ENCODE results near the gene RAB40C.

Gene RAB40C

DNA sequence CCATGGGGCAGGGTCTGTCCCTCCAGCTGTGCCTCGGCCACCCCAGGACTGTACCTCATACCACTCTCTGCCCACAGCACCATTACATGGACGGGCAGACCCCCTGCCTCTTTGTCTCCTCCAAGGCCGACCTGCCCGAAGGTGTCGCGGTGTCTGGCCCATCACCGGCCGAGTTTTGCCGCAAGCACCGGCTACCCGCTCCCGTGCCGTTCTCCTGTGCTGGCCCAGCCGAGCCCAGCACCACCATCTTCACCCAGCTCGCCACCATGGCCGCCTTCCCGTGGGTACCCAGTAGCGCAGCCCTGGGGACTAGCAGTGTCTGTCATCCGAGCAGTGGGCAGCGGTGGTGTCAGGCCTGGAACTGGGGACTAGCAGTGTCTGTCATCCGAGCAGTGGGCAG, 83.0 kb downstream of the RAB40C start:
- no peak overlapping the region for H3K4me3 ChIP-seq (ENCODE audit: control insufficient read depth, low read depth, low read length)
- TF ChIP-seq, protein P1, sequence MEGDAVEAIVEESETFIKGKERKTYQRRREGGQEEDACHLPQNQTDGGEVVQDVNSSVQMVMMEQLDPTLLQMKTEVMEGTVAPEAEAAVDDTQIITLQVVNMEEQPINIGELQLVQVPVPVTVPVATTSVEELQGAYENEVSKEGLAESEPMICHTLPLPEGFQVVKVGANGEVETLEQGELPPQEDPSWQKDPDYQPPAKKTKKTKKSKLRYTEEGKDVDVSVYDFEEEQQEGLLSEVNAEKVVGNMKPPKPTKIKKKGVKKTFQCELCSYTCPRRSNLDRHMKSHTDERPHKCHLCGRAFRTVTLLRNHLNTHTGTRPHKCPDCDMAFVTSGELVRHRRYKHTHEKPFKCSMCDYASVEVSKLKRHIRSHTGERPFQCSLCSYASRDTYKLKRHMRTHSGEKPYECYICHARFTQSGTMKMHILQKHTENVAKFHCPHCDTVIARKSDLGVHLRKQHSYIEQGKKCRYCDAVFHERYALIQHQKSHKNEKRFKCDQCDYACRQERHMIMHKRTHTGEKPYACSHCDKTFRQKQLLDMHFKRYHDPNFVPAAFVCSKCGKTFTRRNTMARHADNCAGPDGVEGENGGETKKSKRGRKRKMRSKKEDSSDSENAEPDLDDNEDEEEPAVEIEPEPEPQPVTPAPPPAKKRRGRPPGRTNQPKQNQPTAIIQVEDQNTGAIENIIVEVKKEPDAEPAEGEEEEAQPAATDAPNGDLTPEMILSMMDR (IDR thresholded peaks at IDR 0.05; ENCODE audit: control insufficient read depth, insufficient read depth, low read depth, low read length, missing control alignments) = no peak
- no peak for DNase-seq (ENCODE audit: low read depth)

DNA sequence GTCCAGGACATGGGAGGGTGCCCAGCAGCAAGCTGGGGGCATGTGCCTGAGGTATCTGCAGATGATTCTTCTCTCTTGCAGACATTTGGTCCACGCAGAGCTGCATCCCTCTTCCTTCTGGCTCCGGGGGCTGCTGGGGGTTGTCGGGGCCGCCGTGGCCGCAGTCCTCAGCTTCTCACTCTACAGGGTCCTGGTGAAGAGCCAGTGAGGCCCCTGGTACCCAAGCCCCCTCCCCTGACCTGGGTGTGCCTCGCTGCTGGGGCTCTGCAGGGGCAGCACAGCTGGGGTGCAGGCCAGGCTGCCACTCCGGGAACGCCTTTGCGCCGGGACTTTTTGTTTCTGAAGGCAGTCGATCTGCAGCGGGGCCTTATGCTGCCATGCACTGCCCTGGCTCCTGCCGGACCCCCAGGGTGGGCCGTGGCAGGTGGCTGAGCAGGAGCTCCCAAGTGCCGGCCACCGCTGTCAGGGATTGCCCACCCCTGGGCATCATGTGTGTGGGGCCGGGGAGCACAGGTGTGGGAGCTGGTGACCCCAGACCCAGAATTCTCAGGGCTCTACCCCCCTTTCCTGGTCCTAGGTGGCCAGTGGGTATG, 83.6 kb downstream of the RAB40C start:
- TF ChIP-seq, protein P1 (IDR thresholded peaks at IDR 0.05; ENCODE audit: control insufficient read depth, insufficient read depth, low read depth, low read length, missing control alignments) = no peak
- no peak for DNase-seq (ENCODE audit: low read depth)
- H3K4me3 ChIP-seq (ENCODE audit: control insufficient read depth, low read depth, low read length) = no peak overlapping the region

DNA sequence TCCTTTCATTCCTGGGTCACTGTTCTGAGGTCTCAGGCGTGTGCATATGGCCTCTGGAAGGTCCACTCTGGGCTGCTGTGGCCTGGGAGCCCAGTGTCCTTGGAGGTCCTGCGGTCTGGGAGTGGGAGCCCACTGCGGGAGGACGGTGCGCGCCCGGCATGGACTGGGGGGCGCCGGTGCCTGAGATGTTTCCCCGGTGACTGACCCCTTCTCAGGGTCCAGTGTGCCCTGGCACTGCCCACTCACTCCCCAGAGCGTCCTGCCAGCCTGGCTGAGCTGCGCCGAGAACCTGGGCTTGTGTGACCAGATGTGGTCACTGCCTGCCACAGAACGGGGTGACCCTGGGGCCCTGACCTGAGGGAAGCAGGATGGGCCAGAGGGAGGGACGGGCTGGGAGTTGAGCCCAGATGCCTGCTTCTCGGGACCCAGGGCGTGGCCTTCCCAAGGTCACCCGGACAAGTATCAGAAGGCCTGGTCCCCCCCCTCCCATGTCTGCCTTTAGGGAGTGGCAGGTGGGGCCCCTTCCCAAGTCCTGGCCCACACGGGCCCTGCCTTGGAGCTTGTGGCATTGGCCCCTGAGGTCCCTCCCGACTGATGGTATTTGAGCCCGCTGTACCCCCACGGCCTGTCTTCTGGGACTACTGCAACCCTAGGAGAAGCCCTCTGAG, 84.5 kb downstream of the RAB40C start:
- TF ChIP-seq, protein P1 (IDR thresholded peaks at IDR 0.05; ENCODE audit: control insufficient read depth, insufficient read depth, low read depth, low read length, missing control alignments) = no peak
- H3K4me3 ChIP-seq (ENCODE audit: control insufficient read depth, low read depth, low read length) = no peak overlapping the region
- no peak for DNase-seq (ENCODE audit: low read depth)

DNA sequence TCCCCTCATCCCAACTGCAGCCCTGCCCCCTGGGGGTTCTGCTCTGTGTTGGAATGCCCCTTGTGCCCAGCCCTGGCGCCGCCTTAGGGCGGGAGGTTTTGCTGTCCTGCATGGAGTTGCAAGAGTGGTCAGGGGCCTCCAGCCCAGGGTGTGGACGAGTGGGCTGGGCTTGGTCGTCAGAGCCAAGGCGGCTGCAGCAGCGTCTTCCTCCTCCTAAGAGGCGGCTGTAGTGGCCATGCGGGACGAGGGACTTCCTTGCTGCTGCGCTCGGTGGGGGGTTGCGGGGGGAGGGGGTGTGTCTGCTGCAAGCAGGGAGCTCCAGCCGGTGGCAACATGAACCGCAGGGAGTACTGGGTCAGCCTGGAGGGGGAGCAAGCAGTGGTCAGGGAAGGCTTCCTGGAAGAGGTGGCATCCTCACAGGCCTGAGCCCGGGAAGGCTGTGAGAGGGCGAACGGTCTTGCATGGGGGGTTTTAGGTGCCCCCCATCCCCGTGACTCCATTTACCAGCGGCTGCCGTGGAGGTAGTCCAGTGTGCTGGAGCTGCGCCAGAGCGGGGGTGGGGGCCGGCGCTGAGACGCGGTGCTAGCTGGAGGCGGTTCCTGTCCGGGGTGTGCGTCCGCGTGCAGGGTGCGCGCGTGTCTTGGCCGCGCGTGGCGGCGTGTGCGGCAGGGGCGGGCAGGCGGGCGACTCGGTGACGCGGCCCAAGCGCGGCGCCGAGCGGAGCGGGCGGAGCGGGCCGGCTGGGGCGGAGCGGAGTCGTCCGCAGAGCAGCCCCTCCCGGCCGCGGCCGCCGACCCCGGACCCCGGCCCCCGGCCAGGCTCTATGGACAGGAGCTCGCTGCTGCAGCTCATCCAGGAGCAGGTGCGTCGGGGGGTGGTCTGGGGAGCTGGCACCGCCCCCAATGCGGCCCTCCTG, 85.4 kb downstream of the RAB40C start, which contains the start of gene RHBDL1:
Gene RHBDL1 (plus strand): TSS at position 704 of the 916 bp plus-strand sequence. CDS start 120 bp downstream, at position 824.
- TF ChIP-seq, protein P1 (IDR thresholded peaks at IDR 0.05; ENCODE audit: control insufficient read depth, insufficient read depth, low read depth, low read length, missing control alignments) = peak; percentile 9
- no peak for DNase-seq (ENCODE audit: low read depth)
- H3K4me3 ChIP-seq (ENCODE audit: control insufficient read depth, low read depth, low read length) = peak within 1 kb of the TSS; percentile 39

DNA sequence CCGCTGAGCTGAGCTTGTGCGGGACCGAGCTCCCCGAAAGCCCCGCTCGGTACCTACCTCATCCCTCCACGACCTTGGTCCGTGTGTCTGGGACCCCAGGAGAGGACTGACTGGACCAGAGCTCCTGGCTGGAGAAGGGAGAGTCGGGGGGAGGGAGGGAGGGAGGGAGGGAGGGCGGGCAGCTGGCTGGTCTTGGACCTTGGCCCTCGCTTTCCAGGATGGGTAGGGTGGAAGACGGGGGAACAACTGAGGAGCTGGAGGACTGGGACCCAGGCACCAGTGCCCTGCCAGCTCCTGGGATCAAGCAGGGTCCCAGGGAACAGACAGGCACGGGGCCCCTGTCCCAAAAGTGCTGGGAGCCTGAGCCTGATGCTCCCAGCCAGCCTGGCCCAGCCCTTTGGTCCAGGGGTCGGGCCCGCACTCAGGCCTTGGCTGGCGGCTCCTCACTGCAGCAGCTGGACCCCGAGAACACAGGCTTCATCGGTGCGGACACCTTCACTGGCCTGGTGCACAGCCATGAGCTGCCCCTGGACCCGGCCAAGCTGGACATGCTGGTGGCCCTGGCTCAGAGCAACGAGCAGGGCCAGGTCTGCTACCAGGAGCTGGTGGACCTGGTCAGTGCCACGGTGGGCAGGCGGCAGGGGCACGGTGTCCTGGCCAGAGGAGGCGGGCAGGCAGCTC, 86.2 kb downstream of the RAB40C start:
- H3K4me3 ChIP-seq (ENCODE audit: control insufficient read depth, low read depth, low read length) = peak overlapping the region; percentile 39

More for the DNA sequence above, 86.2 kb downstream of the RAB40C start:
- TF ChIP-seq, protein P1 (IDR thresholded peaks at IDR 0.05; ENCODE audit: control insufficient read depth, insufficient read depth, low read depth, low read length, missing control alignments) = no peak
- no peak for DNase-seq (ENCODE audit: low read depth)
